IMR-90 (cell line): ENCODE results near the gene SNAPIN. TPM values are rescaled to one million over a fixed set of nuclear protein-coding genes. Genes with fewer than 3 reads are reported as not detected.
A peak's percentile ranks its signal among the peaks of the same experiment; 100 is the strongest.

Source experiments
- ATAC-seq: fragments of 200-7000 bp; cut with Tn5 transposase; 2 replicates; pipeline ENCODE4 v1.9.1; 2020; ENCODE audit warnings: low read depth, mild to moderate bottlenecking, moderate library complexity
- BruUV-seq: library from RNA; stranded (reverse); fragments of 400-500 nt; replicated peaks from 2 replicates; lab custom pipeline; 2021; lab: Mats Ljungman, UMichigan
- CTCF ChIA-PET: fragments of 300-600 bp; formaldehyde crosslinking; extraction: SDS; loops from one replicate; lab custom pipeline; 2021; ENCODE audit warnings: antibody characterized with exemption; lab: Yijun Ruan, JAX
- POLR2A ChIA-PET: fragments of 300-600 bp; sonication (Branson Sonifier 250); formaldehyde crosslinking; loops from one replicate; lab custom pipeline; 2022; ENCODE audit warnings: antibody characterized with exemption; ENCODE audit not compliant: unreplicated experiment; lab: Charles Lee
- DNase-seq: peaks from one replicate; pipeline ENCODE4 v3.0.0; 2013
- H2AFZ ChIP-seq: replicated peaks from 2 replicates; pipeline ENCODE3; 2013; ENCODE audit warnings: low read length, mild to moderate bottlenecking; ENCODE audit not compliant: poor library complexity
- H2AK5ac ChIP-seq: 2 replicates; pipeline ENCODE4 v1.6.1; 2013; ENCODE audit warnings: low read depth, low read length, inconsistent platforms
- H2AK9ac ChIP-seq: replicated peaks from 2 replicates; pipeline ENCODE3; 2013; ENCODE audit warnings: mild to moderate bottlenecking, low read depth, low read length, moderate library complexity; ENCODE audit not compliant: poor library complexity
- H2BK120ac ChIP-seq: 2 replicates; pipeline ENCODE4 v1.6.1; 2013; ENCODE audit warnings: low read depth, low read length, inconsistent platforms
- H2BK15ac ChIP-seq: 3 replicates; pipeline ENCODE4 v1.6.1; 2013; ENCODE audit warnings: low read depth, low read length, inconsistent platforms
- H2BK20ac ChIP-seq: 2 replicates; pipeline ENCODE4 v1.6.1; 2013; ENCODE audit warnings: low read depth, mild to moderate bottlenecking, inconsistent platforms, low read length, moderate library complexity
- H2BK5ac ChIP-seq: 2 replicates; pipeline ENCODE4 v1.6.1; 2013; ENCODE audit warnings: mild to moderate bottlenecking, low read depth, low read length, inconsistent platforms; ENCODE audit not compliant: poor library complexity, severe bottlenecking
- H3K14ac ChIP-seq: replicated peaks from 2 replicates; pipeline ENCODE4 v1.6.1; 2013; ENCODE audit warnings: low read depth, low read length, inconsistent platforms
- H3K18ac ChIP-seq: 2 replicates; pipeline ENCODE4 v1.6.1; 2013; ENCODE audit warnings: low read depth, low read length, control low read depth
- H3K23ac ChIP-seq: 2 replicates; pipeline ENCODE4 v1.6.1; 2013; ENCODE audit warnings: low read depth, low read length, inconsistent platforms
- H3K27ac ChIP-seq: 2 replicates; pipeline ENCODE4 v1.5.1; 2013; ENCODE audit warnings: mild to moderate bottlenecking, control low read depth, low read length; ENCODE audit not compliant: insufficient read depth
- H3K27me3 ChIP-seq: 2 replicates; pipeline ENCODE4 v1.6.1; 2013; ENCODE audit warnings: low read length; ENCODE audit not compliant: control insufficient read depth, insufficient read depth
- H3K36me3 ChIP-seq: 2 replicates; pipeline ENCODE4 v1.6.1; 2013; ENCODE audit warnings: low read length, mixed read lengths; ENCODE audit not compliant: control insufficient read depth, insufficient read depth
- H3K4ac ChIP-seq: 2 replicates; pipeline ENCODE4 v1.6.1; 2013; ENCODE audit warnings: low read depth, low read length, inconsistent platforms
- H3K4me1 ChIP-seq: 2 replicates; pipeline ENCODE4 v1.6.1; 2013; ENCODE audit warnings: low read length, mixed read lengths; ENCODE audit not compliant: control insufficient read depth, insufficient read depth
- H3K4me2 ChIP-seq: 2 replicates; pipeline ENCODE4 v1.6.1; 2013; ENCODE audit warnings: low read depth, mild to moderate bottlenecking, control low read depth, low read length, moderate library complexity
- H3K4me3 ChIP-seq: 2 replicates; pipeline ENCODE4 v1.5.1; 2013; ENCODE audit warnings: low read depth, mild to moderate bottlenecking, control low read depth, low read length, moderate library complexity; ENCODE audit not compliant: insufficient read depth
- H3K56ac ChIP-seq: 2 replicates; pipeline ENCODE4 v1.6.1; 2013; ENCODE audit warnings: low read length, inconsistent platforms; ENCODE audit not compliant: insufficient read depth; ENCODE audit errors: extremely low read depth
- H3K79me1 ChIP-seq, 2 experiments: 2 replicates each; pipeline ENCODE4 v1.6.1; 2013; ENCODE audit warnings: low read length in 2 of 2, inconsistent platforms in 1 of 2, low read depth in 1 of 2
- H3K9ac ChIP-seq: 2 replicates; pipeline ENCODE4 v1.6.1; 2013; ENCODE audit warnings: low read depth, low read length, control low read depth
- H3K9me1 ChIP-seq: 2 replicates; pipeline ENCODE4 v1.6.1; 2013; ENCODE audit warnings: low read length, inconsistent platforms; ENCODE audit not compliant: insufficient read depth
- H3K9me3 ChIP-seq: 2 replicates; pipeline ENCODE4 v1.6.1; 2013; ENCODE audit warnings: low read length; ENCODE audit not compliant: control insufficient read depth, insufficient read depth
- H4K20me1 ChIP-seq: 2 replicates; pipeline ENCODE4 v1.6.1; 2013; ENCODE audit warnings: low read length, inconsistent platforms; ENCODE audit not compliant: insufficient read depth
- H4K5ac ChIP-seq: 2 replicates; pipeline ENCODE4 v1.6.1; 2013; ENCODE audit warnings: mild to moderate bottlenecking, low read depth, low read length, control low read depth
- H4K8ac ChIP-seq, 2 experiments: 2 replicates each; pipeline ENCODE4 v1.6.1; 2013; ENCODE audit warnings: low read depth in 2 of 2, low read length in 2 of 2, control low read depth in 1 of 2, inconsistent platforms in 1 of 2
- H4K91ac ChIP-seq: 2 replicates; pipeline ENCODE4 v1.6.1; 2013; ENCODE audit warnings: low read depth, low read length, inconsistent platforms; ENCODE audit not compliant: insufficient read depth
- CTCF ChIP-seq: conservative IDR thresholded peaks from 2 replicates; pipeline ENCODE4 v1.5.1; 2012; ENCODE audit warnings: mild to moderate bottlenecking, low read depth, low read length, improper control_type of control experiment
- MAFK ChIP-seq: IDR thresholded peaks from 2 replicates; pipeline ENCODE4 v1.6.1; 2012; ENCODE audit warnings: low read depth, low read length, improper control_type of control experiment
- NFE2L2 ChIP-seq: fragments of 150-350 bp; IDR thresholded peaks from 2 replicates; pipeline ENCODE4 v1.6.1; 2016; ENCODE audit warnings: low read depth, mild to moderate bottlenecking, low read length
- RAD21 ChIP-seq: IDR thresholded peaks from 2 replicates; pipeline ENCODE4 v1.6.1; 2012; ENCODE audit warnings: low read length, improper control_type of control experiment
- RFX5 ChIP-seq: IDR thresholded peaks from 2 replicates; pipeline ENCODE4 v1.8.0; 2012; ENCODE audit warnings: low read depth, mild to moderate bottlenecking, low read length, moderate library complexity
- USF2 ChIP-seq: fragments of 150-350 bp; IDR thresholded peaks from 2 replicates; pipeline ENCODE4 v1.6.1; 2017; ENCODE audit warnings: mild to moderate bottlenecking, antibody characterized with exemption, low read length, low read depth
- WGBS, 2 experiments: methylation state at CpG; one replicate each; pipeline versions ENCODE4 v1.1.5 to v1.1.7; 2013; ENCODE audit warnings: missing lambda C conversion rate in 2 of 2; ENCODE audit not compliant: insufficient read length in 1 of 2; ENCODE audit errors: extremely low coverage in 2 of 2; 5-methylcytosine and 5-hydroxymethylcytosine counted together
- dilution Hi-C: fragments of 300-500 bp; cut with HindIII; formaldehyde crosslinking; loops from one replicate; pipeline ENCODE4 v1.14.3; 2018; ENCODE audit warnings: low sequenced_read_pairs; ENCODE audit not compliant: unreplicated experiment
- in situ Hi-C: fragments of 300-500 bp; cut with MboI; formaldehyde crosslinking; loops from 3 replicates; pipeline ENCODE4 v1.14.3; 2019; ENCODE audit warnings: low sequenced_read_pairs, inconsistent platforms, mixed read lengths
- intact Hi-C: fragments of 100-400 bp; cut with micrococcal nuclease; formaldehyde crosslinking; loops from 2 replicates; pipeline ENCODE4 v1.10.0; 2022
- polyA plus RNA-seq, 3 experiments: library from polyadenylated mRNA; depleted of rRNA; stranded (reverse); fragments of >200 nt; gene quantifications; 2 replicates each; pipeline ENCODE4 v1.2.3, GENCODE V29; 2012; ENCODE audit warnings: low replicate concordance in 1 of 3
- total RNA-seq: library from RNA; depleted of rRNA; stranded (reverse); fragments of >200 nt; gene quantifications from 2 replicates; pipeline ENCODE4 v1.2.3, GENCODE V29; 2012

Gene SNAPIN
- total and polyA plus RNA-seq, 2 of the 4 experiments (the other 2 are of a cell fraction): 37.4 to 40.9 TPM

GRCh38 chr1:153616917-153617311 is 41.6 kb upstream of the SNAPIN start:
- Histone ChIP-seq H3K4me2 (no peak overlapping the region), H3K23ac (0 out of 2 replicates have a peak overlapping the region, but pooled peaks have one; percentile 7), H3K27me3 (no peaks in the 10 kb centered on the region), H3K9me1 (no peaks in the 10 kb centered on the region), H3K9ac (no peak overlapping the region), H3K4me1 (peaks cover 9% of the 10 kb centered on the region; the same call in 1 of the 2 replicates), H2AK9ac (peak overlapping the region; percentile 88), H2AFZ (peak overlapping the region; percentile 12), H3K9me3 (no peaks in the 10 kb centered on the region), H4K20me1 (no peaks in the 10 kb centered on the region), H4K8ac (no peak overlapping the region; a peak in 1 of 4 replicates), H4K5ac (peak overlapping the region; percentile 44), H2BK120ac (peak overlapping the region; percentile 26; the same call in 1 of the 2 replicates), H3K27ac (no peak overlapping the region), H3K18ac (no peak overlapping the region), H3K4me3 (no peak overlapping the region), H2AK5ac (peak overlapping the region; percentile 48; the same call in 1 of the 2 replicates), H4K91ac (no peak overlapping the region; the same call in 1 of the 2 replicates), H3K56ac (no peak overlapping the region), H3K36me3 (peaks cover 18% of the 10 kb centered on the region), H3K4ac (peak overlapping the region; percentile 40), H2BK15ac (no peak overlapping the region), H2BK20ac (no peak overlapping the region), H3K14ac (no peak overlapping the region), H2BK5ac (no peak overlapping the region), H3K79me1 (peaks cover 6 to 8% of the 10 kb centered on the region in 2 experiments)
- POLR2A ChIA-PET: no interaction called here
- dilution Hi-C loops (no loop called here), in situ Hi-C loops (no loop called here), intact Hi-C loops (loop anchor here (1.0 kb wide), 1 partner anchor 45 kb away; no protein-coding TSS in a partner anchor)
- ATAC-seq: no peak
- TF ChIP-seq MAFK (no peak), NFE2L2 (no peak), RAD21 (no peak), RFX5 (no peak), CTCF (no peak), USF2 (no peak)
- no CpG with 5 or more reads among the region's 5 CpGs for WGBS, 2 experiments
- BruUV-seq: no TSS peak
- DNase-seq: no peak
- CTCF ChIA-PET: interaction anchor here (0.8 to 2.3 kb wide), 3 partner anchors 10 to 41 kb away, joined by 3 to 6 read pairs (median 3); partner anchors contain the start of genes CHTOP and S100A13
